Measurements from ENCODE around the gene LIMCH1. TPM values are rescaled to one million over a fixed set of nuclear protein-coding genes. Genes with fewer than 3 reads are reported as not detected.

Gene LIMCH1
- total and polyA plus RNA-seq, 2 of the 8 experiments (the other 6 are each of a cell fraction or from before 2014, with no cell fraction given) = 2.7 to 3.0 TPM

- Histone ChIP-seq H2BK12ac (ENCODE audit: low read depth, low read length) (no peak overlapping the region), H3K4me3 (ENCODE audit: extremely low read depth in 1 of 4, insufficient read depth in 2 of 4, low read depth in 3 of 4, low read length in 4 of 4) (no peak overlapping the region), H3K9ac (replicated peaks in 1 of 4; ENCODE audit: extremely low read depth in 1 of 4, low read depth in 3 of 4, low read length in 3 of 4) (no peak overlapping the region), H2AK5ac (ENCODE audit: low read depth, low read length) (no peak overlapping the region), H3K79me1 (ENCODE audit: low read depth, low read length) (no peaks in the 10 kb centered on the region), H4K5ac (ENCODE audit: insufficient read length, low read depth, low read length) (no peak overlapping the region), H2BK120ac (replicated peaks; ENCODE audit: low read depth, low read length) (no peak overlapping the region), H4K8ac (ENCODE audit: extremely low read depth, insufficient read depth, low read length) (no peak overlapping the region), H3K79me2 (ENCODE audit: control insufficient read depth in 1 of 2, insufficient read depth in 2 of 2, low read length in 2 of 2) (no peaks in the 10 kb centered on the region), H2BK5ac (ENCODE audit: low read depth, low read length) (no peak overlapping the region), H3K4me2 (ENCODE audit: insufficient read depth in 1 of 2, low read depth in 2 of 2, low read length in 2 of 2) (no peak overlapping the region), H2BK15ac (ENCODE audit: low read length) (no peak overlapping the region), H2AFZ (ENCODE audit: low read length) (no peak overlapping the region), H3K4me1 (replicated peaks in 1 of 4; ENCODE audit: control insufficient read depth in 3 of 4, insufficient read depth in 4 of 4, low read length in 3 of 4) (no peaks in the 10 kb centered on the region), H3K18ac (ENCODE audit: extremely low read depth, low read length) (no peak overlapping the region), H3K23ac (ENCODE audit: insufficient read length) (no peak overlapping the region), H3K4ac (replicated peaks; ENCODE audit: insufficient read length, low read depth, low read length) (no peak overlapping the region), H3K56ac (replicated peaks; ENCODE audit: insufficient read length, low read depth, low read length) (no peak overlapping the region), H3K23me2 (ENCODE audit: low read depth, low read length) (no peaks in the 10 kb centered on the region), H3K14ac (ENCODE audit: insufficient read length) (no peak overlapping the region), H4K91ac (replicated peaks; ENCODE audit: insufficient read length, low read length) (no peak overlapping the region), H3K36me3 (ENCODE audit: control insufficient read depth in 2 of 4, insufficient read depth in 4 of 4, low read length in 3 of 4) (no peaks in the 10 kb centered on the region), H4K20me1 (replicated peaks in 1 of 2; ENCODE audit: control insufficient read depth in 1 of 2, insufficient read depth in 2 of 2, low read length in 2 of 2) (no peaks in the 10 kb centered on the region), H3K27me3 (replicated peaks in 1 of 4; ENCODE audit: control insufficient read depth in 3 of 4, extremely low read depth in 1 of 4, insufficient read depth in 3 of 4, low read length in 3 of 4) (peaks cover 0 to 2% (median 0%) of the 10 kb centered on the region in 4 experiments; a peak in 2 of 7 replicates), H3K27ac (ENCODE audit: low read depth, low read length) (no peak overlapping the region), H2BK20ac (ENCODE audit: low read length) (no peak overlapping the region), H3K9me3 (ENCODE audit: insufficient read depth in 2 of 2, low read depth in 1 of 2, low read length in 1 of 2) (no peaks in the 10 kb centered on the region)
- CTCF ChIA-PET (ENCODE audit: partially characterized antibody) = interaction anchor here (0.7 to 2.7 kb wide), 2 partner anchors 13 kb away, joined by 3 to 12 read pairs; no protein-coding TSS in a partner anchor
- DNase-seq (ENCODE audit: low read depth in 1 of 2, low spot score in 2 of 2) = no peak
- no peak for FAIRE-seq
- no peak for TF ChIP-seq CTBP2 (IDR thresholded peaks at IDR 0.05; ENCODE audit: borderline replicate concordance, insufficient read depth, insufficient read length, low read length)
- TF ChIP-seq TAF7 (optimal IDR thresholded peaks at IDR 0.05; ENCODE audit: borderline replicate concordance, low read depth, low read length) = no peak
- TF ChIP-seq SP4 (IDR thresholded peaks at IDR 0.05; ENCODE audit: low read length) = no peak
- WGBS, 2 experiments (ENCODE audit: extremely low coverage in 1 of 2, insufficient coverage in 1 of 2, insufficient read length in 1 of 2, insufficient replicate concordance in 2 of 2, low coverage in 1 of 2, low lambda C conversion rate in 2 of 2, missing lambda C conversion rate in 1 of 2) = 94% methylated on average over 3 of the region's 3 CpGs; no CpG with 5 or more reads in 1 of the 2 experiments
- POLR2A ChIA-PET (ENCODE audit: partially characterized antibody) = no interaction called here
Observed at GRCh38 chr4:41631523-41631922, 93.6 kb downstream of the LIMCH1 start.
